CD4-positive, alpha-beta T cell treated with Interferon alpha-2 for 1 hour (primary cell): ENCODE measurements around the gene OR4D1.

ENCODE experiments used
- DNase-seq, 2 donors: peaks; one replicate each; pipeline ENCODE4 v3.0.0-alpha.2; 2020 to 2022

Gene OR4D1

GRCh38 chr17:58195518-58196123 lies 47.4 kb downstream of the OR4D1 start:
- DNase-seq = no peak

DNA sequence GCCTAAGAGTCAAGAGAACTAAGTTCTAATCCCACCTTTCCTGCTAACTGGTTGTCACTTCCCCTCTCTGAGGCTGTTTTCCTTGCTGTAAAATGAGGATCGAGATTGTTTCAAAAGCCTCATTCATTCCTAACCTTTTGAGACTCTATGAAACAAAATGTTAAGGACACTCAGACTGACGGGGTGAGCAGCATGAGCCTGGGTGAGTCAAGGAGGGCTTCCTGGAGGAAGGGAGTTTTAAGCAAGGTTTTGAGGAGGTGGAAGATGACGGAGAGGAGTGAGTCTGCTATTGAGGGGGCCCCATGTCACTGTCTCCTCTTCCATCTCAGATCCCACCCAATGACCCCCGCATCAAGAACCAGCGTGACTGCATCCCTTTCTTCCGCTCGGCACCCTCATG lies 48.4 kb downstream of the OR4D1 start:
- no peak for DNase-seq

DNA sequence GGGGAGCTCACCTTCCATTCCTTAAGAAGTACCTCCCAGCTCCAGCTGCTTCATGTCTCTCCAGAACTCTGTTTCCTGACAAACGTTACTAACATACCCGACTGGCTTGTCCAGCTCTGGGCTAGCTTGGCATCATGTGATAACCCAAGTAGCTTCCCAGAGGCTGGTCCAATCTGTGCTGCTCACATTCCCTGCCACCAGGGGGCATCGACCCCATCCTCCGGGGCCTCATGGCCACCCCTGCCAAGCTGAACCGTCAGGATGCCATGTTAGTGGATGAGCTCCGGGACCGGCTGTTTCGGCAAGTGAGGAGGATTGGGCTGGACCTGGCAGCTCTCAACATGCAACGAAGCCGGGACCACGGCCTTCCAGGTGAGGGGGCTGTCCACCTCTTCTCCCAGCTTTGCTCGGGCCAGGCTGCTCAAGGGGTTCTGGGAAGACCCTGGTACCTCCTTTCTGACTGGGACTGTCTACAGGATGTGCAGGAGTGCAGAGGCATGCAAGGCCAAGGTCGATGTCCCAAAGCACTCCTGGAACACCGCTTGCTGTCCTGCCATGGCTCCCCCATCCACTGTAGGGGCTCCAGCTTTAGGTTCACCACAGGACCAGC lies 51.9 kb downstream of the OR4D1 start:
- DNase-seq = peak; percentile 53 to 61

DNA sequence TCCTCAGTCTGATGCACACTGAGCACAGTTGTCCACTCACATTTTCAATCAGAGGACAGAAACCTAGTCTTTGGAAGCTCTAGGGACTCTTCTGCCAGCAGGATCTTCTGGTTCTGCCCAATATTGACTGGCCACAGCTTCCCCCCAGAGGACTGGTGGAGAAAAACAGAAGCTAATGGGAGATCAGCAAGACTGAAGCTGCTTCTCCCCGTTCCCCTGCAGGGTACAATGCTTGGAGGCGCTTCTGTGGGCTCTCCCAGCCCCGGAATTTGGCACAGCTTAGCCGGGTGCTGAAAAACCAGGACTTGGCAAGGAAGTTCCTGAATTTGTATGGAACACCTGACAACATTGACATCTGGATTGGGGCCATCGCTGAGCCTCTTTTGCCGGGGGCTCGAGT lies 54.7 kb downstream of the OR4D1 start:
- DNase-seq = no peak

DNA sequence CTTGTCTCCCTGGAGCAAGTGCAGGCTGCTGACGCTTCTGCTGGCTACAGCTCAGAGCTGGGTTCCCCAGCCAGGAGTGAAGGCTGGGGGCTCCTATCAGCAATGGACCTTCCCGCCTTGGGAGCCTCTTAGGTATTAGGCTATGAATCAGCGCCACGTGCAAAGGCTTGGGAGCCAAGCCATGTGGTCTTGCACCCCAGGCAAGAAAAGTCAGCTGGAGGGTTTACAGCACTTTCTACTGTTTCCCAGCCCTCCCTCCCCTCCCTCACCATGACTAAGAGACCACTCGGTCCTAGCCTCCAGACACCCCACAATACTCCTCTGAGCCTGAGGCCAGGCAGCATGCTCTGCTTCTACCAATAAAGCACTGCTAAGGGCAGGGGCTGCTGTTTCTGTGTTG lies 56.6 kb downstream of the OR4D1 start:
- no peak for DNase-seq

DNA sequence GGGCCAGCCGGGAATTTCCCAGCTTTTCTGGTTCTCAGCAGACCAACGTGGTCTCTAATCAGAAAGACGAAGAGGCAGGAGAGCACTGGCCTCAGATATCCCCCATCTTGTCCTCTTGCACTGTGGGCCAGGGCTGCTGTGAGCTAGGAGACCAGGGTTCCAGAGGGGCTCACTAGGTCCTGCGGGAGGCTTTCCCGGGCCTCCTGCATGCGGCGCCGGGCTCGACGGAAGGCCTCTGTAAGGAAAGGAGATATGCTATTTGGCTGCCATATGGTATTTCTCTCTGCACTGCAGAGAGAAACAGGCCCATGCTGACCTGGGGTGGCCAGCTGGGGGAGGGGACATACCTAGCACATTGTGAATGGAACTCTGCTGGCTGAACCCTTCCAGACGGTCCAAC lies 57.8 kb downstream of the OR4D1 start:
- no peak for DNase-seq

DNA sequence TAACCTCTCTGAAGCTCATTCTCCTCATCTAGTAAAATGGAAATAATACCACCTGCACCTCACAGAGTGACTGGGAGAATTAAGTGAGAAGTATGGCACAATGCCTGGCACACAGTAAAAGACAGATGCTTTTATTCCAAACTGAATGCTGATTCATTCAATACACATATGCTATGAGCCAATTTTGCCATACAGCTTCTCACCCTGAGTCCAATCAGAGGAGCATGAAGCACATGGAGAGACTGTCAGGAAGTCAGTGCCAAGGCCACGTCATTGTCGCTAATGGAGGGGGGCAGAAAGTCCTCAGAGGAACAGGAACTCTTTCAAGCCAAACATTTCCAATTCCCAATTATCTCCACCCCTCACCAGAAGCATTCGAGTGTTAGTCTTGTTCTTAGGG lies 59.3 kb downstream of the OR4D1 start:
- no peak for DNase-seq

DNA sequence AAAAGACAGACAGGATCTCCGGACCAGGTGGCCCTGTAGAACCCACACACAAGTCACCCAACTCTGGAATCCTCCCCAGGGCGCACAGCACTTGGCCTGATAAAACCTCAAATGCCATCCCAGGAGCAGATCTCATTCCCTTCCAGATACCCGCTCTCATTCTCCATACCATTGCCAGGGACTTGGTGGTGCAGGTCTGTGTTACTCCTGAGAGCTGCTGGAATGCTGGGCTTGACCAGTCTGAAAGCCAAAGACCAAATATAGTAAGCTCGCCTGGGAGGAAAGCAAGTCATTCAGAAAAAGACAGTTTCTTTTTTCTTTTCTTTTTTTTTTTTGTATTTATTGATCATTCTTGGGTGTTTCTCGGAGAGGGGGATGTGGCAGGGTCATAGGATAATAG lies 60.2 kb downstream of the OR4D1 start:
- no peak for DNase-seq
